EL (cell line): ENCODE results near the gene ERO1A.

Experiments
- DNase-seq: peaks from one replicate; pipeline ENCODE4 v3.0.0-alpha.2; 2016

Gene ERO1A

DNA sequence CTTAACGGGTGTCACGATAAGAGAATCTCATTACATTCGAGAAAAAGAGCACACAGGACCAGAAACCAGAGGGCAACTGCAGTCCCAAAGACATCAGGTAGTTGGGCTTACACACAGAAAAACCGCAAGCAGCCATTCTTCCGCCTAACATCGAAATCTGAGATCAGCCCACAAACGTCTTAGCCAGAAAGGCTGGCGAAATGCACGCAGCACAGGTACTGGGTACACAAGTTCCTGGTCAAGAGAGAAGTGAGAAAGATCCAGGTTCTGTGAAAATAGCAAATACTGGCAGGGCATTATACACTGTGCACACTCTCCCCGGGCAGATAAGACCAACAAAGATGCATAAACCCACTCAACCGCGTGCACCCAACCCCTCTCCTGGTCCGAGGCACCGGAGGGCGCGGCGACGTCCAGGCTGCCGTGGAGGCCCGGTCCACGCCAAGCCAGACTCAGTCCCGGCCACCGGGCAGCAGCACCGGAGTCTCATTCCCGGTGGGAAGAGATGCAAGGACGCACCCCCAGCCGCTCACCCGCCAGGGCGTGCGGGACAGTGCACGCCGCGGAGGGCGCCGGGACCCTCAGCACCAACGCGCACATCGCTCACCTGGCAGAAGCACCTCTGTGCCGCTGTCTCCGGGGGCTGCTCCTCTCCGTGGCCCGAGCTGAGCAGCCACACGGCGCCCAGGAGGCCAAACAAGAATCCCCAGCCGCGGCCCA is 437 bp downstream of the ERO1A start:
- peak; percentile 58 for DNase-seq

DNA sequence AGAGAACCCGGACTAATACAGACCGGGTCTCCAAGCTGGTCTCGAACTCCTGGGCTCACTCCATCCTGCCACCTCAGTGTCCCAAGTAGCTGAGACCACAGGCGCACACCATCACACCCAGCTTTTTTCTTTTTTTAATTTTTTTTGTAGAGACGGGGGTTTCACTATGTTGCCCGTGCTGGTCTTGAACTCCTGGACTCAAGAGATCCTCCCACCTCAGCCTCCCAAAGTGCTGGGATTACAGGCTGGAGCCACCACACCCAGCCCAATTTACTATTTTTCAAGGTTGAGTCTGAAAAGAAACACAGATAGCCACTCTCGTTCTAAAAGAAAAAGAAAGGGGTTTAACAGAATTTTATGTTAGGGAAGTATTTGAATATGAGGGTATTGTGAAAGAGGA is 1.8 kb downstream of the ERO1A start:
- no peak for DNase-seq

DNA sequence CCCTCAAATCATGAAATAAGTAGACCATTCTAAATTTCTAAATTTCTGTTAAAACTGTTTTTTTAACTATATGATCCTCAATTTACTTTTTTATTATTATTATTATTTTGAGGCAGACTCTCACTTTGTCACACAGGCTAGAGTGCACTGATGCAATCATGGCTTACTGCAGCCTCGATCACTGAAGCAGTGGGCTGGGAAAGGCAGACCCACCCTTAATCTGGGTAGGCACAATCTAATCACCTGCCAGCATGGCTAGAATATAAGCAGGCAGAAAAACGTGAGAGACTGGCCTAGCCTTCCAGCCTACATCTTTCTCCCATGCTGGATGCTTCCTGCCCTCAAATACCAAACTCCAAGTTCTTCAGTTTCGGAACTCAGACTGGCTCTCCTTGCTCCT is 2.3 kb downstream of the ERO1A start:
- DNase-seq, result no peak

DNA sequence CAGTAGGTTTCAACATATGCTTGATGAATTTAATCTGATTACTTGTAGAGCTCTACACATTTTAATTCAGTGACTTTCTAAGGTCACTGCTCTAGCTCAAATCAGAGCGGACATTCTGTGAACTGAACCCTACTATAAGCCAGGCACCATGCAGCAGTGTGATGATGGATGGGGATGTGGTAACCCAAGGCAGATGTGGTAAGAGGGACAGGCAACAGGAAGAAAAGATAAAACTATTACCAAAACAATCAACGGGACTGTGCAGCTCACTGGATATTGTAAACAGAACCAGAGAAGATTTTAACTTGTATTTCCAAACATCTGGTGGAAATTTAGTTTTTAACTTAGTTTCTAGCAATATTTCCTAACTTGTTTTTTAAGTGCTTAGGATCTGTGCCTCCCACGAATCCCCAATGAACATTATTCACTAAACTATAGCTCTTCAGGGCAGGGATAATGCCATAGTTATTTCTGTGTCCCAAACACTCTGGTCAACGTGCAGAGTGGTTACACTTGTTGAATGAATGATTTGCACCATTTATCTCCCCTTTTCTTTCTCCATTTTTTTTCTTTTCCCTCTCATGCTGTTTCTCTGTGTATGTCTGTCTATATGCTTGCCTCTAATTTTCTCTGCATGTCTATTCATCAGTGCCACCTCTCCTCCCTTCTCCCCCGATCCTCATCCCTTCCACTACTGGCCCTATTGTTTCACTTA is 3.0 kb downstream of the ERO1A start:
- DNase-seq, result no peak

DNA sequence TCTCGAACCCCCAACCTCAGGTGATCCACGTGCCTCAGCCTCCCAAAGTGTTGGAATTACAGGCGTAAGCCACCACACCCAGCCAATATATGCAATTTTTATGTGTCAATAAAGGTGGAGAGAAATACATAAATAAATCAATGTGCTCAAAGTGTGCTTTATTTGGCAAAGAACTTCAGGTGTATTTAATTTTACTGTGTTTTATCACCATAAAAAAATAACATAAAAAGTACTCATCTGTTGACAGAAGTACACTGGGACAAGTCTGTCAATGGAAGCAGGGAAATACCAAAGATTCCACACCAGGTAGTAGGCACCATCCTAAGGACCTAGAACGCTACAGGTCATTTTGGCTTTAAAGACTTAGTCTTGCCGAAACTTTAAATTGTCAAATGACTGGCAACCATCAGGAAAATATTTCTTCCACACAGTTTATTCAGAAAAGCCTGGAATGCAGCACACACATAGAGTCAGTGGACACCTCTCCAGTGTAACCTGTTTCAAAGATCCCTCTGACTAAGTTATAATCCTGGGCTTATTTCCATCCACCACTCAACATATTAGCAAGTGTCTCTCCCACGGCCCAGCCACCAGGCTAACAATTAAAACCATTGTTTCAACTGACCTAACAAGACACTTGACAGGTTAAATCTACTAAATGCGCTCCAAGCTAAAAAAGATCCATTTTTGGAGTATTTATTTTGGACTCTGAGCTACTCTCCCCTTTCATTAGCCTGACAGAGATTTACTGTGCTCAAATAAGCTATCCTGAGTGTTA is 4.2 kb downstream of the ERO1A start:
- DNase-seq, result no peak

DNA sequence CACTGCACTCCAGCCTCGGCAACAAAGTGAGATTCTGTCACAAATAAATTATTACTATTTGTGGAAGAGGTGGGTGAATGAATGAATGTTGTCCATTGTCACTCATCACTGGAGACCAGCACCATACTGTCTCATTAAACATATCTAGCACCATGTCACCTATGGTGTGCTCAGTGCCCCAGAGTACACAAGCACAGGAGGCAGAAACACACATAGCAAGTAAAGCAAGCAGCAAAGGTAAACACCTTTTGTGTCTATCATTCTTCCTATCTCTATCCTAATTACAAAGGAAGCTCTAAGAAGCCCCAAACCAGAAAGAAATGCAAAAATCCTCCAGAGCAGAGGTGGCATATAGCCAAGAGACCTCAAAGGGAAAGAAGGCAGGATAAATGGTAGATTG is 9.2 kb downstream of the ERO1A start:
- no peak for DNase-seq

DNA sequence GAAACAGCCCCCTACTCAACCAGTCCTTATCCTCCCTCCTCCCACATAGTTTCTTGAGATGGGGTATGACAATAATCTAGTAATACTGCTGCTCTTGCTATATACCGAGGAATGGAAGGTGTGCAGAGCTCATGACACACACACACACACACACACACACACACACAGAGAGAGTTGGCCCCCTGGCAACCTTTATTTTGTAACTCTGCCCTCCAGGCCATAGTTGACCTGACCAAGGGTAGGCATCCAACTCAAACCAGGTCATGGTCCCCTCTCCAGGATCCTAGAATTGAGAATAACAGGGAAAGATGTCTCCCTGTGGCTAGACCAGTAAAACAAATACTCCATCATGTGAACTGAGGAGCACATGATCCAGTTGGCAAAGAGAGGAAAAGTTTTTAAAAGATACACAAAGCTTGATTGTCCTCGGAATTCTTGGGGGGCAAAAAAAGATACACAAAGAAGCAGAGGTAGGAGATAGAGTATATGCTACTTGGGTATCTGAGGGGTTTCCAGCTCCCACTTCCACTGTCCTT is 11.3 kb downstream of the ERO1A start:
- no peak for DNase-seq

DNA sequence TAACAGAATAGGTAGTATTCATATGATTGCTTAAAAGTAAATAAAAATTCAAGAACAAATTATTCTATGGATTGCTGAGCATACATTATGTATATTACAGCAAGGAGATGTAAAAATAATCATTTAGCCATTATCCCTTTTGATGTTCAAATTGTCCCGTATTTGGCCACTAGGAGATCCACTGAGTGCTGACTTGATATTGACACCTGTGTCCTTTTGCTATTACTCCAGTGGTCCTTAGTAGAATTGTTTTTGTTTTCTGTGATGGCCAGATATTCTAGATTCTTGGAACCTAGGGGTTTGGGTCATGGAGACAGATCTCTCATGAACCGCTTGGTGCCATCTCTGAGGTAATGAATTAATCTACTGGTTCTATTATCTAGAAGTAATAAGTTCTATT is 16.8 kb downstream of the ERO1A start:
- DNase-seq, result no peak

DNA sequence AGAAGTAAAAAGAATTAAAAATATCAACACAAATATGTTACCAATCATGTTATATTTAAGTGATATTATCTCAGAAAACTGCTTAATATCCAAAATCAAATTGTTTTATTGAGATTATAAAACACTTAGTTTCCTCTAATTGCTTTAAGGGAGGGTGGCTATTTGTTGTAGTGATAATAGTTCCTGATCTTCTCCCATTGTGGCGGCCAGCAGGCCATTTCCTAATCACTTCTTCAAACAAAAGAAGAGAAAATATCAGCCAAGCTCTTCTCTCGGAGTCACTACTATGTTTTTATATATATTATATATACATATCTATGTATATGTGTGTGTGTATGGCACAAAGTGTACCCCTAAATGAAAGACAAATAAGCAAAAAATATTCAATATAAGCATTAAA is 31.5 kb downstream of the ERO1A start:
- no peak for DNase-seq

DNA sequence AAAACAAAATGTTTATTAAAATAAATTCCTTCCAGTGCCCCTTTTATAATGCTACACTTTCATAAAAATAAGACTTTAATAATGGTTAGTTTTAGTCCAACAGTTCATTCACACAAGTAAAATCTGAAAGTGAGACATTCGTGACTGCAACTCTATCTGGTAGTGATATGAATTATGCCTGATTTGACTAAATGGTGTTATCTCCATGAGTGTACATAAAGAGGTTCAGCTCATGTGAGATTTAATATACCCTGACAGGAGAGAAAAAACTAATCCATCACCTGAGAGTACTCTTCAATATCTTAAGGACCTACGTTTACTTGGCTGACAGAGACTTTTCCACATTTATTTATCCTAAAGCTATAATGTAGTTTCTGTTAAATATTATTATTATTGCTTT is 34.0 kb downstream of the ERO1A start:
- DNase-seq, result no peak

DNA sequence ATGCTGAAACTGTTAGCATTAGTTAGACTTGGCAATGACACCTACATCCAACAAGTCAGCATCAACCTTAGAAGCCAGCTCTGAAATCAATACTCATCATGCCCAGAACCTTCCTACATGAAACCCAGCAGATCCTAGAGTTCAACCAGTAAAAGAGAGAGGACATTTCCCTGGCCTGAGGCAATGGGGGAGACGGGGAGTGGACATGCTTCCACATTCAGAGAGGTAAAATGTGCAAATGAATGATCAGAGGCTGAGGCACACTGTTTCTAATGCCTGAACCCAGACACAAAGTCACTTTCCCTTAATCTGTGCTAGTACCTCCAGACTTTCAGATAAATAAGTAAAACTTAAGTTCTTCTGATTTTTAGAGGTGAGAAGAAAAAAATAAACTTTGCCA is 34.5 kb downstream of the ERO1A start:
- DNase-seq, result no peak

DNA sequence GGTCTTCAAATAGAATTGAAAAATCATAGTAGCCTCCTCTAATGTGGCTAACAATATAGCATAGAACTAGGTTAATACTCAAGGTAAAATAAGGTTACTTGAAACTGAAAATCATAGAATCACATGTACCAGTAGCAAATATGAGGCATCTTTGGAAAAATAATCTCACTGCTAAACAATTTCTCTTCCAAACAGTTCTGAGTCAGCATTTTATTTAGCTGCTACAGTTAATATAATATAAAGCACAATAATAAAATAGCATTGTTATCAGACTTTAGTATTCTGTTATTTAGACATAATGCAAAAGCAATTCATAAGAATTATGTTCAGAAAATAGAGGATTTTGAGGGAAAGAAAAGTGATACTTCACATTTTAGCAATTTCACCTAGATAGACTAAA is 35.0 kb downstream of the ERO1A start:
- no peak for DNase-seq

DNA sequence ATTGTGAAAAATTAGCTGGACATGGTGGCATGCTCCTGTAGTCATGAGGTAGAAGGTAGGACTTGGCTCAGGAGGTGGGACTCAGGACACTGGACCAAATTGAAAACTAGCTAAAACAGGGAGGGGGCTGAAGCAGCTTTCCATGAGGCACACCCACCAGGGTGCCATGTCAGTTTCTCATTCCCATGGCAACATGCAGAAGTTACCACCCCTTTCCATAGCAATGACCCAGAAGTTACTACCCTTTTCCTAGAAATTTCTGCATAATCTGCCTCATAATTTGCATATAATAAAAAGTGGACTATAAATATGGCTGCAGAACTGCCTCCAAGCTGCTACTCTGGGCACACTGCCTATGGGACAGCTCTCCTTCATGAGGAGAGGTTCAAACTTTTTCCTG is 38.5 kb downstream of the ERO1A start:
- DNase-seq, result no peak

DNA sequence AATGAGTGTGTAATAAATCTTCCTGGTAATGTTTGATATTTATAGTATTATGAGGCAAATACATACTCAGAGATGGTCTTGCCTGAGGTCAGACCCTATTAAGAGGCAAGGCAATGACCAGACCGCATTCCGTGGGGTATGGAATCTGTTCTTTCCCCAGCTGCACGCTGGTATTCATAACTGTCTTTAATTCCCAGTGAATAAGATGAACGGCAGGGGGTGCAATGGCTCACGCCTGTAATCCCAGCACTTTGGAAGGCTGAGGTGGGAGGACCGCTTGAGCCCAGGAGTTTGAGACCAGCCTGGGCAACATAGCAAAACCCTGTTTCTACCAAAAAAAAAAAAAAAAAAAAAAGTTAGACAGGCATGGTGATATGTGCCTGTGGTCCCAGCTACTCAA is 44.6 kb downstream of the ERO1A start:
- DNase-seq, result peak; percentile 13

DNA sequence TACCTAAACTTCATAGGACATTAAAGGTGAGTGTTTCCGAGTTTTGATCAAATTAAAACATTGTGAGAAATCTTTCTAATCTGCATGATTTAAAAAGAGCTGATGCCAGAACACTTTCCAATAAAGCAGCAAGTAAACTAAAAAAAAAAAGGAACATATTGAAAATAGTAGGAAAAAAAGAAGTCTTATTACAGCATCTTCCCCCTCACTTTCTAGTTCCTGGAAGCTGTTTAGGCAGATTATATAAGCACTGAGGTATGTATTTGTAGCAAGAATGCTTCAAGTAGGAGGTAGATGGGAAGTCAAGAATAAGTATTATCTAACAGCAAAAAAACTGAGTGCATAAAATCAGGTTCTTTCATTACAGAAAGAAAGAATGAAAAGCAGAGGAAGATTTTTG is 45.8 kb downstream of the ERO1A start:
- DNase-seq, result no peak

DNA sequence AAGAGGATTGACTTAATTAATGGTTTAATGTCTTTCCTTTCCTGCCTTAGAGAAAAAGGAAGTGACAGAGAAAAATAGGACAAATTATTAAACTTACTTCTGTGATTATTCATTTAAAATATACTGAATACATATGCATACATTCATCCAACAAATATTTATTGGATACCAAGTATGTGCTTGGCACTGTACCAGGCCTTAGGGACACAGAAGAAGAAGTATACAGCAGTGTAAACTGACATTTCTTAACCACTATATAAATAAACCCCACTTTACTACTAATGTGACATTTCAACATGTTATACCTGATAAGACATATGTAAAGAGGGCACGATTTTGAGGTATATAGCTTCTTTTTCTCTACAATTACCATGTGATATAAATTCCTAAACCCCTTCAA is 53.6 kb downstream of the ERO1A start:
- DNase-seq, result peak; percentile 50

DNA sequence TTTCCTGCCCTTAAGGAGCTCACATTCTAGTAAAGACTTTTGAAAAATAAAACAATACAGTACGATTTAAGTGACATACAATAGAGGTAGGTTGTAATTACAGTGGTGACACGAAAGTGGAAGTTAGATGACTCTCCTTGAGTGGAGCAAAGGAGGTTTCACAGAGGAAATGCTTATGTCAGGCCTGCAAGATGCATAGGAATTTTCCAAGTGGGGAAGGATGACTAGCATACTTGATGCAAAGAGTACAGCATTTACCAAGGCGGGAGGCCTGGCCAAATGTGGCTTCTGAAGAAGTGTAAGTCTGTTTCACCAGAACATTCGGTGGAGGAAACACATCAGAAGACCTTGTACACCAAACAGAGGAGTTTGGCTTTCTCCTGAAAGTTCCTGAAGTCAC is 55.2 kb downstream of the ERO1A start:
- DNase-seq, result no peak

DNA sequence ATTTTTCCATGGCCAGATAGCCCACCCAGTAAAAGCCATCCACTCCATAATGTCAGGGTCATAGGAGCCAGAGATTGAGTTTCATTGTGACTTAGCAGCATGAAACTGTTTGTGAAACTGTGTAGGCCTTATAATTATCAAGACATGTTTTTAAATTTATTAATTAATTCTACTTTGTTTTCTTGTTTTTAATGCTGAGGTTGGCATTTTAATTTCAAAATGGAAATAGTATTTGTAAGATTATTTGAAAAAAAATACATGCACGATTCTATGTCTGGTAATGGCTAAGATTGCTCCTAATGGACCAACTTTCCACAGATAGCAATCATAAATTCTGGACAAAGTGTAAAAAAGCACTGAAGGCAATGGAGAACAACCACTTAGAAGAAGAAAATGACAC is 75.7 kb downstream of the ERO1A start:
- no peak for DNase-seq

DNA sequence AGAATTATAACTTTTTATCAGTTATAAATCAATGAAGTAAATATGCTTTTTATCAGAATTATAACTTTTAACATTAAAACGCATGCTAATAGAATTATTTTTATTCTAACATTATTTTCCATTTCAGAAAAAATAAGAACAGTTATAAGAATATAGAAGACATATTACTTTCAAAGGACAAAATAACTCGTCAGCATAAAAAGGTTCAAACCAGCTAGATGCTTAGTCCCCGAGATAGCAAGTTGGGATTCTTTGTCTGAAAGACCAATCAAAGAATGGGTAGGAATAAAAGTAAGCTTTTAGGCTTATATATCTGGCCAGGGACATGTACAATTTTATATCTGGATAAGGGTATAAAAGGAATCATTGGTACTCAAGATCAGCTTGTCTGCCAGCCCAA is 76.8 kb downstream of the ERO1A start:
- DNase-seq, result no peak

DNA sequence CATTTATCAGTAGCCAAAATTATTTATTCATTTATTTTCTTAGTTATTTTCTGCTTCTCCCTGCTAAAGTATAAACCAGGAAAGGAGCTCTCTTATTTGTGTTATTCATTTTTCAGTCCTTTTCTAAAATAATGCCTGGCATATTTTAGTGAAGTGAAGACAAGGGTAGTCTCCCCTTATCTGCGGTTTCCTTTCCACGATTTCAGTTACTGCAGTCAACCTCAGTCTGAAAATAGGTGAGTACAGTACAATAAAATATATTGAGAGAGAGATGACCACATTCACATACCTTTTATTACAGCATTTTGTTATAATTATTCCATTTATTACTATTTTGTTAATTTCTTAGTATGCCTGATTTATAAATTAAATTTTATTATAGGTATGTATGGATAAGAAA is 85.2 kb downstream of the ERO1A start:
- DNase-seq, result no peak

DNA sequence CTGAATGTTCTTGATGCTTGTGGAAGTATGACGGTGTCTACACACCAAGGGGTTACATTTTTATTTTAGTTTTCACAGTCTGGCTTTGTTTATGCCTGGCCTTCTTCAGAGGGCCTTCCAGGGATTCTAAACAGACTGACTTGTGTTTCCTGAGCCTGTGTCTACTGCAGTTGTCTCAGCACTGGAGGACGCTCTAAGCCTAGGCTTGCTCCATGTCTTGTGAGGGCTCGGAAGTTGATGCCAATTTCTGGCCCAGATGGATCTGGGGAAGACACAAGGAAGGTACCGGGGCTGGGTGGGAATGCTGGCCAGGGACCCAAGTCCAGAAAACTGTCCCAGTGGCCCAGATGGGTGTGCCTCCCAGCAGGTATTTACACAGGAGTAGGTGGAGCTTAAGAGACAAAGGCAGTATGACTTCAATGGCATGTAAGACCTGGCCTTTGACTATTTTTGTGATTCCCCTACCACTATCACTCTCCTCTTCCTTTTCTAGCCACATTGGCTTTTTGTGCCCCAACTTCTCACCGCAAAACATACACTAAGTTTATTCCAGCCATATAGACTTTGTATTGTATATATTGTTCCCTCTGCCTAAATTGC is 85.8 kb downstream of the ERO1A start:
- DNase-seq, result no peak

DNA sequence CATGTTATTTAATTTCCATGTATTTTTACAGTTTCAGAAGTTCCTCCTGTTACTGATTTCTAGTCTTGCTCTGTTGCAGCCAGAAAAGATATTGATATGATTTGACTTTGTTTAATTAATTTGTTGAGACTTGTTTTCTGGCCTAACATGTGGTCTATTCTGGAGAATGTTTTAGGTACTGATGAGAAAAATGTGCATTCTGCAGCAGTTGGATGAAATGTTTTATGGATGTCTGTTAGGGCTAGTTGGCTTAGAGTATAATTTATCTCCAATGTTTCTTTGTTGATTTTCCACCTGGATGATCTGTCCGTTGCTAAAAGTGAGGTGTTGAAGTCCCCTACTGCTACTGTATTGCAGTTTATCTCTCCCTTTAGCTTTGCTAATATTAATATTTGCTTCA is 88.3 kb downstream of the ERO1A start:
- no peak for DNase-seq

DNA sequence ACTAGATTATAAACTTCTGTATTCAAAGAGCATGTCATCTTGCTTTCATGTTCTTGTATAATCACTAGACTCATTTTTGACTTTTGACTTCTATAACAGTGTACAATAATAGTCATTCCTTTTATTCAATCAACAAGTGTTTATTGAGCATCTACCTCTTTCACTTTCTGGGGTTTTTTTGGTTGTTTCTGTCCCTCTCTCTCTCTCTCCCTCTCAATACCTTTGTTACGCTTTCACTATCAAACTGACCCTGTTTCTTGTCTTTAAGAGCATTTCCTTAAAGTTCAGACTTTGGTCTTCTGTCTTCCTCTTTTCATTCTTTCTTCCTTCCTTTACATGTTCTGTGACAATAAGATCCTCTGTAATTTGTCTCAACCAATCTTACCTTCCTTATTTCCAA is 93.2 kb downstream of the ERO1A start:
- no peak for DNase-seq

DNA sequence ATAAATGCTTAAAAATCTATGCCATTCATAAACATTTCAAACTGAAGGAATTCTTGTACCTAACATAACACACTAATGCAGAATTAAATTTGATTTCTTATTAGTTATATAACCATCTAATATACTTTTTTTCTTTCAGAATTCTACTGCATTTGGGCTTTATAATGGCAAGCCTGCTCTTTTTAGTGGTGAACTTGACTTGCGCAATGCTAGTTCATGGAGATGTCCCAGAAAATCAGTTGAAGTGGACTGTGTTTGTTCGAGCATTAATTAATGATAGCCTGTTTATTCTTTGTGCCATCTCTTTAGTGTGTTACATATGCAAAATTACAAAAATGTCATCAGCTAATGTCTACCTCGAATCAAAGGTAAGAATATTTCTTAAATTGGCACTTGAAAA is 95.4 kb downstream of the ERO1A start:
- DNase-seq, result no peak
